ENCODE data around the gene POLR3K. TPM values are rescaled to one million over a fixed set of nuclear protein-coding genes. Genes with fewer than 3 reads are reported as not detected.
A peak's percentile ranks its signal among the peaks of the same experiment; 100 is the strongest.

The POLR3K gene
- total RNA-seq, 1 donor from 2014 or later: 9.2 TPM

DNA sequence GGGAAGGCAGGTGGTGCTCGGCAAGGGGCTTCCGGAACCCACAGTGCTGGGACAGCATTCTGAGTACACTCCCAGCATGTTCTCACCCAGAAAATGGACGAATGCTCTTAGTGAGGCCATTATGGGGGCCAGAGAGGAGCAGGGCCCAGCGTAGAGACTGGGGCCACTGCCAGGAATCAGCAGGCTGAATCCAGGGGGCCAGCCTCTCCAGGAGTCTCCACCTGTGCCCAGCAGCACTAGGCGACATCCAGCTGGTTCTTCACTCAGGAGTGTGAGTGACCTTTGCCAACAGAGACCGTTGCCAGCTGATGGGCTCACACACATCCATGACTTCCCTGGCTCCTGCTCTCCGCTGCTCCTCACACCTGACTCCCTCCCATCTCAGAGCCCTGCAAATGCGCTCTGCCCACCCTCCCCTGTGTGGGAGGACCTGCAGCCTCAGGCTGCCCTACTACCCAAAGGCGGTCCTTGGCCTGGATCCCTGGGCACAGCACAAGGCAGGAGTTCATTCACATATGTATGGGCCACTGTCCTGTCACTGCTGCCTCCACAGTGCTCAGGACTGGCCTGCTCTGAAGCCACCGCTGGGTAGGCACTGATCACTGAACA, 13.9 kb upstream of the POLR3K start:
- peaks cover 30% of the 10 kb centered on the region for H4K20me1 ChIP-seq (ENCODE audit: low read depth)
- no peaks in the 10 kb centered on the region for H3K36me3 Mint-ChIP-seq
- TF ChIP-seq, protein P1, sequence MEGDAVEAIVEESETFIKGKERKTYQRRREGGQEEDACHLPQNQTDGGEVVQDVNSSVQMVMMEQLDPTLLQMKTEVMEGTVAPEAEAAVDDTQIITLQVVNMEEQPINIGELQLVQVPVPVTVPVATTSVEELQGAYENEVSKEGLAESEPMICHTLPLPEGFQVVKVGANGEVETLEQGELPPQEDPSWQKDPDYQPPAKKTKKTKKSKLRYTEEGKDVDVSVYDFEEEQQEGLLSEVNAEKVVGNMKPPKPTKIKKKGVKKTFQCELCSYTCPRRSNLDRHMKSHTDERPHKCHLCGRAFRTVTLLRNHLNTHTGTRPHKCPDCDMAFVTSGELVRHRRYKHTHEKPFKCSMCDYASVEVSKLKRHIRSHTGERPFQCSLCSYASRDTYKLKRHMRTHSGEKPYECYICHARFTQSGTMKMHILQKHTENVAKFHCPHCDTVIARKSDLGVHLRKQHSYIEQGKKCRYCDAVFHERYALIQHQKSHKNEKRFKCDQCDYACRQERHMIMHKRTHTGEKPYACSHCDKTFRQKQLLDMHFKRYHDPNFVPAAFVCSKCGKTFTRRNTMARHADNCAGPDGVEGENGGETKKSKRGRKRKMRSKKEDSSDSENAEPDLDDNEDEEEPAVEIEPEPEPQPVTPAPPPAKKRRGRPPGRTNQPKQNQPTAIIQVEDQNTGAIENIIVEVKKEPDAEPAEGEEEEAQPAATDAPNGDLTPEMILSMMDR (IDR thresholded peaks at IDR 0.05): no peak
- no peak for TF ChIP-seq EZH2 (IDR thresholded peaks at IDR 0.05)

DNA sequence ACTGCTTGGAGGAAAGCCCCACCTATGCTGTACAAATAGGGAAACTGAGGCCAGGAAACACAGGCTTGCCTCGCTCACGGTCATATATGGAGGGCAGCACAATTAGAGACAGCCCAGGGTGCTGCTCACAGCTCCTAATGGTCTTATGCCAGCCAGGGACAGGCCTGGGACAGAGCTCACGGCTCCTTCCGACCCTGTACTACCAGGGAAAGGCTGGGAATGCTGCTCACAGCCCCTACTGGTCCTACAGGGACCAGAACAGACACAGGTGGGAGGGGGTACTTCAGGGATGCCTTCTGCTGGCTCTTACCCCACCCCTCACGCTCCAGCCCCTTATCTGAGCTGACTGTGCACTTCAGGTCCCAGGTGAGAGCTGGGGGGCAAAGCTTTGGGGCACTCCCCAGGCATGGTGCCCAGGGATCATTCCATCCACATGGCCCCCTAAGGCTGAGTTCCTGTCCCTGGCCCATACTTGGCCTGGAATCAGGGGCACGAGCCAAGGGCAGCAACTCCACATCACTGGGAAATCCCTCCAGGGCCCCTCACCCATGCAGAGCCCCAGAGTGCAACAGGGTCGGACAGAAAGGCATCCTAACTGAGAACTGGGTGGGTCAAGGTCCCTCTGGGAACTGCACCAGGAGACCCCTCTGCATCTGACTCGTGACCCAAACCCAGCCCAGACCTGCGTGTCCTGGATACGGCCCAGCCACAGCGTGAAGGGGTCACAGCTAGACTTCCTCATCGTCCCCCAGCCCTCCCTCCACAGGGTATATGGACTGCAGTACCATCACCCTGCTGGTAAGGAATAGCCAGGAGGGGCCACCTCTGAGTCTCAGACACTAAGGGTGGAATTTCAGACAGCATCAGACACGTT, 13.1 kb upstream of the POLR3K start:
- no peak overlapping the region for H3K27ac ChIP-seq
- H3K4me2 ChIP-seq: no peak overlapping the region
- no peak overlapping the region for H3K4me3 Mint-ChIP-seq
- H4K20me1 ChIP-seq (ENCODE audit: low read depth): peaks cover 30% of the 10 kb centered on the region
- no peak overlapping the region for H3K4me3 ChIP-seq
- H3K27me3 ChIP-seq: no peaks in the 10 kb centered on the region
- peaks cover 26% of the 10 kb centered on the region for H3K4me1 Mint-ChIP-seq
- no peak for DNase-seq (ENCODE audit: low spot score)
- H3K4me1 ChIP-seq: peaks cover 20% of the 10 kb centered on the region
- no peaks in the 10 kb centered on the region for H3K9me3 Mint-ChIP-seq
- H3K27me3 Mint-ChIP-seq (ENCODE audit: insufficient read depth, low read depth): peaks cover 6% of the 10 kb centered on the region
- H3K9ac ChIP-seq: no peak overlapping the region
- no peaks in the 10 kb centered on the region for H3K36me3 ChIP-seq
- peaks cover 5% of the 10 kb centered on the region for H3F3A ChIP-seq (ENCODE audit: low read depth)
- H3K27ac Mint-ChIP-seq: no peak overlapping the region
- no peak overlapping the region for H2AFZ ChIP-seq (replicated peaks)
- H3K36me3 Mint-ChIP-seq: no peaks in the 10 kb centered on the region
- no peaks in the 10 kb centered on the region for H3K9me3 ChIP-seq (ENCODE audit: low read depth)
- no peak for TF ChIP-seq EZH2phosphoT487 (IDR thresholded peaks at IDR 0.05)
- H3K79me2 ChIP-seq (ENCODE audit: low read depth): no peaks in the 10 kb centered on the region

More for the DNA sequence above, 13.9 kb upstream of the POLR3K start:
- Histone ChIP-seq H3K4me1 (peaks cover 20% of the 10 kb centered on the region), H3K4me2 (no peak overlapping the region), H3K9ac (no peak overlapping the region), H3K27ac (no peak overlapping the region), H3K36me3 (no peaks in the 10 kb centered on the region), H3K9me3 (ENCODE audit: low read depth) (no peaks in the 10 kb centered on the region), H3F3A (ENCODE audit: low read depth) (peaks cover 9% of the 10 kb centered on the region), H2AFZ (replicated peaks) (no peak overlapping the region), H3K4me3 (no peak overlapping the region), H3K79me2 (ENCODE audit: low read depth) (no peaks in the 10 kb centered on the region), H3K27me3 (no peaks in the 10 kb centered on the region)
- peak overlapping the region; percentile 69 for H3K27ac Mint-ChIP-seq
- no peak overlapping the region for H3K4me3 Mint-ChIP-seq
- no peaks in the 10 kb centered on the region for H3K9me3 Mint-ChIP-seq
- no peak for DNase-seq (ENCODE audit: low spot score)
- peaks cover 6% of the 10 kb centered on the region for H3K27me3 Mint-ChIP-seq (ENCODE audit: insufficient read depth, low read depth)
- H3K4me1 Mint-ChIP-seq: peaks cover 28% of the 10 kb centered on the region

DNA sequence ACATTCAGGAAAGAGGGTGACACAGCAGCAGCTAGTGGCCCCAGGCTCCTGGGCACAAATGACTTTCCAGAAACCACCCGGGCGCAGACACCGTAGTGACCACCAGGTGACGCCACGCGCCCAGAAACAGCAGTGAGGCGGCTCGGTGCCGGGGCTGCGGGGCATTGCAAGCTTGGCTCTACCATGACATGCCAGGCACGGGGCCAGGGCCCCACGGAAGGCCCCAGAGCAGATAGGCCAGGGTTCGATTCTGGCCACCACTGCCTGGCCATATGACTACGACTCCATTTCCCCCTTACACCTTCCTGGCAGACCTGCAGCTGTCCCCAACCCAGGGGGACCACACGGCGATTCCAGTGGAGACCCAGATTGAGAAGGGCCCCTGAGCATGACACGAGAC, 12.3 kb upstream of the POLR3K start:
- Mint-ChIP-seq H3K4me3 (no peak overlapping the region), H3K27me3 (ENCODE audit: insufficient read depth, low read depth) (peaks cover 6% of the 10 kb centered on the region), H3K4me1 (peaks cover 23% of the 10 kb centered on the region), H3K36me3 (peaks cover 2% of the 10 kb centered on the region), H3K9me3 (no peaks in the 10 kb centered on the region), H3K27ac (no peak overlapping the region)
- H3K27me3 ChIP-seq: no peaks in the 10 kb centered on the region
- no peak overlapping the region for H2AFZ ChIP-seq (replicated peaks)
- no peaks in the 10 kb centered on the region for H3K36me3 ChIP-seq
- no peaks in the 10 kb centered on the region for H3K79me2 ChIP-seq (ENCODE audit: low read depth)
- no peaks in the 10 kb centered on the region for H3K9me3 ChIP-seq (ENCODE audit: low read depth)
- DNase-seq (ENCODE audit: low spot score): peak; percentile 87
- no peak overlapping the region for H3K4me3 ChIP-seq
- H3K9ac ChIP-seq: no peak overlapping the region
- H3K4me1 ChIP-seq: peaks cover 12% of the 10 kb centered on the region
- H3F3A ChIP-seq (ENCODE audit: low read depth): no peaks in the 10 kb centered on the region
- no peak for TF ChIP-seq EZH2 (IDR thresholded peaks at IDR 0.05)
- TF ChIP-seq, protein P1 (IDR thresholded peaks at IDR 0.05): peak; percentile 94
- TF ChIP-seq EZH2phosphoT487 (IDR thresholded peaks at IDR 0.05): no peak
- no peak overlapping the region for H3K27ac ChIP-seq
- peaks cover 24% of the 10 kb centered on the region for H4K20me1 ChIP-seq (ENCODE audit: low read depth)
- H3K4me2 ChIP-seq: no peak overlapping the region

DNA sequence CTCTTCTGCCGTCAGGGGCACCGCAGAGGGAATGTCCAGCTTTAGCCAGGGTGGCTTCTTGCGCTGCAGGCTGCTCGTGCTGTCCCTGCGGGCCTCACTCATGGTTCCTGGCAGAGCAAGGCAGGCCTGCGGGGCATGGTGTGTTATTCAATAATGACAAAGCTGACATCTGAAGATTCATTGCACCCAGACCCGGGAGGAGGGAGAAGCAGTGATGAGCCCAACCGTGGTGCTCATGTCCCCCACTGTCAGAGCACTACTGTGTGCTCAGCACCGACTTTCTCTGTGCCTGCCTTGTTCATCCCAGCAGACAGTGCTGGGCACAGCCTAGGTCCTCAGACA, 11.5 kb upstream of the POLR3K start:
- Histone ChIP-seq H3K4me3 (no peak overlapping the region), H3K27me3 (no peaks in the 10 kb centered on the region), H3K27ac (no peak overlapping the region), H3K9ac (no peak overlapping the region), H2AFZ (replicated peaks) (no peak overlapping the region), H3K9me3 (ENCODE audit: low read depth) (no peaks in the 10 kb centered on the region), H4K20me1 (ENCODE audit: low read depth) (peaks cover 16% of the 10 kb centered on the region), H3K79me2 (ENCODE audit: low read depth) (no peaks in the 10 kb centered on the region), H3F3A (ENCODE audit: low read depth) (no peaks in the 10 kb centered on the region), H3K4me2 (no peak overlapping the region), H3K4me1 (peaks cover 12% of the 10 kb centered on the region), H3K36me3 (no peaks in the 10 kb centered on the region)
- no peak for DNase-seq (ENCODE audit: low spot score)
- Mint-ChIP-seq H3K27me3 (ENCODE audit: insufficient read depth, low read depth) (peaks cover 6% of the 10 kb centered on the region), H3K9me3 (no peaks in the 10 kb centered on the region), H3K36me3 (peaks cover 7% of the 10 kb centered on the region), H3K27ac (no peak overlapping the region), H3K4me1 (peaks cover 21% of the 10 kb centered on the region), H3K4me3 (no peak overlapping the region)
- TF ChIP-seq EZH2phosphoT487 (IDR thresholded peaks at IDR 0.05) (no peak), EZH2 (IDR thresholded peaks at IDR 0.05) (no peak)
- TF ChIP-seq, protein P1 (IDR thresholded peaks at IDR 0.05): no peak

Measured in neural progenitor cell (in vitro differentiated cells).